HG02588 (cell line): ENCODE results near the gene SSTR1.
"Not testable (repeated sequence)": the region's sequence is repeated elsewhere in the genome, so short reads cannot be mapped to it uniquely, and the experiment has no call there.

Experiments
- ATAC-seq: cut with Tn5 transposase; IDR thresholded peaks from one replicate; pipeline ENCODE4 v1.9.1; 2021; ENCODE audit warnings: mild to moderate bottlenecking, moderate library complexity; ENCODE audit not compliant: unreplicated experiment

SSTR1 gene

GRCh38 chr14:38207736-38208617, at the start of gene SSTR1:
SSTR1 (plus strand) TSS chr14:38207904; CDS start chr14:38209390, 1,486 bp downstream.
- ATAC-seq = no peak

GRCh38 chr14:38158468-38158867, 49.2 kb upstream of the SSTR1 start:
- ATAC-seq = no peak

- no peak for ATAC-seq
These were observed 39.3 kb upstream of the SSTR1 start for GRCh38 chr14:38168416-38168815.

- no peak for ATAC-seq
These were observed 36.5 kb upstream of the SSTR1 start for GRCh38 chr14:38171197-38171596.

GRCh38 chr14:38174711-38175110, 33.0 kb upstream of the SSTR1 start:
- no peak for ATAC-seq

- no peak for ATAC-seq
These were observed 32.0 kb upstream of the SSTR1 start for GRCh38 chr14:38175658-38176057.

- ATAC-seq = no peak
These were observed 31.3 kb upstream of the SSTR1 start for GRCh38 chr14:38176379-38176778.

GRCh38 chr14:38184132-38184531, 23.6 kb upstream of the SSTR1 start:
- ATAC-seq = no peak

GRCh38 chr14:38185671-38186070, 22.0 kb upstream of the SSTR1 start:
- ATAC-seq = no peak

- no peak for ATAC-seq
These were observed 21.5 kb upstream of the SSTR1 start for GRCh38 chr14:38186216-38186615.

- ATAC-seq = no peak
These were observed 20.2 kb upstream of the SSTR1 start for GRCh38 chr14:38187528-38187927.

GRCh38 chr14:38189930-38190726, 17.6 kb upstream of the SSTR1 start:
- ATAC-seq = no peak

- not testable (repeated sequence) for ATAC-seq
These were observed 16.9 kb upstream of the SSTR1 start for GRCh38 chr14:38190846-38191245.

GRCh38 chr14:38191491-38191890, 16.2 kb upstream of the SSTR1 start:
- not testable (repeated sequence) for ATAC-seq

- no peak for ATAC-seq
These were observed 10.5 kb upstream of the SSTR1 start for GRCh38 chr14:38197001-38197783.

GRCh38 chr14:38197784-38198335, 9.8 kb upstream of the SSTR1 start:
- no peak for ATAC-seq

GRCh38 chr14:38198425-38198824, 9.3 kb upstream of the SSTR1 start:
- no peak for ATAC-seq

- no peak for ATAC-seq
These were observed 8.6 kb upstream of the SSTR1 start for GRCh38 chr14:38199076-38199475.

- no peak for ATAC-seq
These were observed 8.0 kb upstream of the SSTR1 start for GRCh38 chr14:38199739-38200138.

- no peak for ATAC-seq
These were observed 6.4 kb upstream of the SSTR1 start for GRCh38 chr14:38201137-38201828.
